DMS79 (cell line): ENCODE measurements around the gene CDK5RAP1.
"Not testable (repeated sequence)": the region's sequence is repeated elsewhere in the genome, so short reads cannot be mapped to it uniquely, and the experiment has no call there.

ENCODE experiments used
- DNase-seq: peaks from one replicate; lab custom pipeline; 2025; lab: John Stamatoyannopoulos, UW

Gene CDK5RAP1

DNA sequence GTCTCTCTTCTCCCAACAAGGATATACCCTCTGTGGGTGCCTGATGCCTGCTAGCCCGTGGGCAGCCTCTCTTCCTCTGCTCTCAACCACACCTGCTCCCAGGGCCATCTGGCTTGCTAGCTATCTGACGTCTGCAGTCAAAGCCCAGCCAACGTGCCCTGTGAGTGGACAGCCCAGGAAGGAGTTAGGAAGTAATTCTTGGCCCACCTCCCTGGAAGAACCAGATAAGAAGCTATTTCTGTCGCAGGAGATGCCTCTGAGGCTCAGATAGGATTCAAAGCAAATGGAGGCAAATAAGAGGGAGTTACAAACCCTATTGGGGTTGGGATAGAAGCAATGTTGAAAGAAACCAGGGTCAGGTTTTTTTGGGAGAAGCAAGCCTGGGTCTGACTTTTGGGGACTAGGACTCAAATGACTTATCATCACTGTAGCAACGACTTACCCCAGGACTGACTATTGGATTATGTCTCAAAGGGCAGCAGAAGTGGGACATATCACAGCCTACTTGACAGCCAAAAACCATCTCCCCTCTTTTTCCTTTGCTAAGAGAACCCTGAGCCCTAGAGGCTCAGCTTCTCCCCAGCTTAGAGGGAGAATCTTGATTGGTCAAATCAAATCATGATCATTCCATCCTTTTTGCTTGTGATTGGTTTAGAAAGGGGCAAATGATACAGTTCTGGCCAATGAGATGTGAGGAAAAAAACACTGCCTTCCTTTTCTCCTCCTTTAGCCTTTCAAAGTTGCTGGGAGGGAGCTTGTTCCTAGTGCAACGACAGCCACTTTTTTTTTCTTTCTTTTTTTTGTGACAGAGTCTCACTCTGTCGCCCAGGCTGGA lies 18.0 kb upstream of the CDK5RAP1 start:
- no peak for DNase-seq

DNA sequence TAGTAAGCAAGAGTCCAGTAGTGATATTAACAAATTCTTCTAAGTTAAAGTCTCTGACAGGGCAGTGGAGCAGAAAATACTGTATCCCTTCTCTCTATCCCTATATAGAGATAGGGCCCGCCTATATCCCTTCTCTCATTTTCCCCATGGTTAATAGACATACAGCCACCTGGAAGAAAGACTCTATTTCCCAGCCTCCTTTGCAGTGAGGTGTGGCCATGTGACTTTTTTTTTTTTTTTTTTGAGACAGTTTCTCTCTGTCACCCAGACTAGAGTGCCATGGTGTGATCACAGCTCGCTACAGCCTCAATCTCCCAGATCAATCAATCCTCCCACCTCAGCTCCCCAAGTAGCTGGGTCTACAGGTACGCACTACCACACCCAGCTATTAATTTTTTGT lies 16.7 kb upstream of the CDK5RAP1 start:
- no peak for DNase-seq

DNA sequence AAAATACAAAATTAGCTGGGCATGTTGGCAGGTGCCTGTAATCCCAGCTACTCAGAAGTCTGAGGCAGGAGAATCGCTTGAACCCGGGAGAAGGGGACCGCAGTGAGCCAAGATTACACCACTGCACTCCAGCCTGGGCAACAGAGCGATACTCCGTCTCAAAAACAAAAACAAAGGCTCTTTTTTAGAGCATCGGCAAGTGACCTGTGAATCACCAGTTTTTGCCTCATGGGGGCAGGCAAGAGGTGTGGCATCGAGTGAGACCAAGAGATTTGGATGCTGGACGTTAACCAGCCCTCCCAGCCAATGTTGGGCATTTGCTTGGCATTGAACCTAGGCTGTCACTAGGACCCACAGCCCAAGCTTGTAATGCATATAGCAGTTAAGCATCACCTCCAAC lies 14.6 kb upstream of the CDK5RAP1 start:
- no peak for DNase-seq

DNA sequence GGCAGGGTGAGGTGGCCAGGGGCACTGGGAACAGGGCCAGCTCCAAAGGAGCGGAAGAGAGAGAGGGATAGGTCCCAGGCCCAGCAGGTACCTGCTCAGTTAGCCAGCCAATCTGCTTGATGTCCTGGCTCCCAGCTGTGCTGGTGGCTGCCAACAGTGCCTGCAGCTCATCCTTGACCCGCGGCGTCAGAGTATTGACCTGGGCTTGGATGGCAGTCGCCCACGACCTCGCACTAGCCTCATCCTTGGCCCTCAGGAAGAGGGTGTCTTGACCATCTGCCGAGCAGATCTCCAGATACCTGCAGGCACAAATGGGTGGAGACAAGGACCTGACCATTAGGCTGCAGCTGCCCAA lies 11.1 kb upstream of the CDK5RAP1 start:
- no peak for DNase-seq

DNA sequence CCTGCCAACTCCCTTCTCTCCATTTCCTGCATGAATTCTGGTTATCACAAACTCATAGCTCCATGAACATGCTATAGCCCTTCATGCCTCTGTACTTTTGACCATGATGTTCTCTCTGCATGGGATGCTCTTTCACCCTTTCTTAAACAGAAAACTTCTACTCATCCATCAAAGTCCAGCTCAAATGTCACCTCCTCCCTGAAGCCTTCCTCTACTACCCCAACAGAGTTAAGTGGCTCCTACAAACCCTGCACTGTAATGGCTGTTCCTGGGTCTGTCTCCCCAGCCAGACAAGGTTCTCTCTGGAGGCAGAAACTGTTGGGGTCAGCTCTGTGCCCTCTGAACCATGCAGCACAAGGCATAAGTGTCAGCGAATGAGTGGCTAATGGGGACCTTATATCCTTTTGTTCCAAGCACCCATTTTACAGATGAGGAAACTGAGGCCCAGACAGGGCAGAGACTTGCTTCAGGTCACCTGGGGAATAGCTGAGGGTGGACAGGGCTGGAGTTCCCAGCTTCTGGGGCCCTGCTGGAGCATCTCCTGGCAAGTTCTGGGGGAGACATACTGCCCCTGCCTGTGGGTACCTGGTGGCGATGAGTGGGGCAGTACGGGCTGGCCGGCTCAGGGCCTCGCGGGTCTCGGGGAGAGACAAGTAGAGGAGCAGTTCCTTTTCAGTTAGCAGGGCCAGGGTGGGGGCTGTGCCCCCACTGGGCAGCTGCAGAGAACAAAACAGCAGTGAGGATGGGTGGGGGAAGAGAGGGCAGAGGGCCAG lies 10.6 kb upstream of the CDK5RAP1 start:
- DNase-seq = no peak

DNA sequence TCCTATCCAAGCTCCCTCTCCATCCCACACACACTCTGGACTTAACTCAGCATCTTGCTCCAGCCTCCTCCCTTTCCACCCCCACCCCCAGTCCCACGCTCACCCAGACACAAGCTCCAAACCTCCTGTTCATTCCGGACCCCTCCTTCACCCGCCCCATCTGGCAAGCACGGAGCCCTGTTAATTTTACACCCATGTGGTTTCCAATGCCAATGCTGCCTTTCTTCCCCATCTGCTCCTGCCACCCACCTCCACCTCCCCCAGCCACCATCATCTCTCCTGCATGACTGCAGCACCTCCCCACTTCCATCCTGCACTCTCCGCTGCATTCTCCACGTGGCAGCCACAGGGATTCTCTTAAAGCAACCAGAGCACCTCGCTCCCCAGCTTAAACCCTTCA lies 9.9 kb upstream of the CDK5RAP1 start:
- DNase-seq = no peak

DNA sequence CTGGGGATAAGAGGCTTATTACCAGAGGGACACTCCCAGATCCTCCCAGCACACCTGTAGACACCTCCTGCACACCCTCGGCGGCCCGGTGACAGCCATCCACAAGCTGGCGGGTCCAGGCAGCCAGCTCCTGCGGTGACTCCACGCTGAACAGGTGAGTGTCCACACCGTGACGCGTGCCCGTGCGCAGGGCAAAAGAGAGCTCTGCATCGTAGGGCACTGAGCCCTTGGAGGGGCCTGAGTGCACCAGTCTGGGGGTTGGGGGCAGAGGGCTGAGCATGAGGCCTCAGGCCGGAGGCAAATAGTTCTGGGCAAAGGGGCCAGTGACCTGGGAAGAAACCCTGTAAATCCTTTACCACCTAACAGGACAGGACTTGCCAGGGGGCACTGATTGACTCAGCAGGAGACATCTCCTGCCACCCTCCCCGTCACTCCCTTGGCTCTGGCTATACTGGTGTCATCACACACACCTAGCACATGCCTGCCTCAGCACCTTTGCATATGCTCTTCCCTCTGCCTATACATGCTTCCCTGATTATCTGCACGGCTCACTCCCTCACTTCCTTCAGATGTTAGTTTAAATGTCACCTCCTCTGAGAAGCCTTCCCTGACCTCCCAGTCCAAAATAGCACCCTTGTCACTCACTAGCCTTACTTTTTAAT lies 8.9 kb upstream of the CDK5RAP1 start:
- DNase-seq = no peak

DNA sequence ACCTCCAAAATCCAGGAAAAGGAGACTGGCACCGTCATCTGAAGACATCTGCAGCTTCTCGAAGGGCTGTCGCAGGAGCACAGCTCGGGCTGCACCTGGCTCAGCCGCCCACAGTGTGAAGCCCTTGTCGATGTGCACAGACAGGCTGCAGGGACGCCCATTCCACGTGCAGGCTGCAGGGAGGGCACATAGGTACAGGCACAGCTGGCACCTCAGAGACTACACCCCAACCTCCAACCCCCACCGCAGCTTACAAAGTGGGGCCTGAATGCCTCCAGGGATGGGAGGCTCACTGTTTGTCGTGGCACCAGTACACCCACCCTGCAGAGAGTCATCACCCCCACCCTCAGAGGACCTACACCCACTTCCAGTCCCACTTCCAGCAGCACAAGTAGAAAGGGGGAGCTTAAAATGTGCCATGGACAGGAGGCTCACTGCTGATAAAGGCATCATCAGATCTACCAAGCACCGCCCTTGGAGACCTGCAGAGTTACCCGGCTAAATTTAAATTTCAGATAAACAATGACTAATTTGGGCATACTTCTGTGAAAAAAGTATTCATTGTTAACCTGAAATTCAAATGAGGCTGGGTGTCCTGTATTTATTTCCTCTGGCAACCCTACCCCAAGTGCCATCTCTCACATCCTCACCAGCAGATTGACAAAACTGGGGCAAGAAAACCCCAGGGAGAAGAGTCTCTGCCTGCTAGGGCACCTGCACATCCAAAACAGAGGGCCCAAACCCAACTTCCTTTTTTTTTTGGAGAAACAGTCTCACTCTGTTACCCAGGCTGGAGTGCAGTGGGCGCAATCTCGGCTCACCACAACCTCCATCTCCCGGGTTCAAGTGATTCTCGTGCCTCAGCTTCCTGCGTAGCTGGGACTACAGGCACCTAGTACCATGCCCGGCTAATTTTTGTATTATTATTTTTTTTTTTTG lies 7.7 kb upstream of the CDK5RAP1 start:
- DNase-seq = no peak

DNA sequence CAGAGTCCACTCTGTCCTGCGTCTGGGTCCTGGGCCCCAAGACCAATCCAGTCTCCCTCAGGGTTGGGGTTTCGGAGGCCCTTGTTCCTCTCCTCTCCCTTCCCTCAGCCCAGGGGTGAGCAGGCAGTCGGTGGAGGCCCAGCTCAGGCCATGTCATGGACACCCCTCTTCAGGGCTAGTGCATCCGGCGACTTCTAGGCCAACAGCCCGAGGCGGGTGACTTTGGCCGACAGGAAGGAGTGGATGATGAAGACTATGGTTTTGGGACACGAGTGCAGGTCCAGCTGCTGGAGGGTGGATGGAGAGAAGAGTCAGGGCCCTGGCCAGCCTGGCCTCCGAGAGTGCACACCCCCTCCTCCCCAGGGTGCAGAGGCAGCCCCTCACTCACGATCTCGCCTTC lies 7.0 kb upstream of the CDK5RAP1 start:
- DNase-seq = no peak

DNA sequence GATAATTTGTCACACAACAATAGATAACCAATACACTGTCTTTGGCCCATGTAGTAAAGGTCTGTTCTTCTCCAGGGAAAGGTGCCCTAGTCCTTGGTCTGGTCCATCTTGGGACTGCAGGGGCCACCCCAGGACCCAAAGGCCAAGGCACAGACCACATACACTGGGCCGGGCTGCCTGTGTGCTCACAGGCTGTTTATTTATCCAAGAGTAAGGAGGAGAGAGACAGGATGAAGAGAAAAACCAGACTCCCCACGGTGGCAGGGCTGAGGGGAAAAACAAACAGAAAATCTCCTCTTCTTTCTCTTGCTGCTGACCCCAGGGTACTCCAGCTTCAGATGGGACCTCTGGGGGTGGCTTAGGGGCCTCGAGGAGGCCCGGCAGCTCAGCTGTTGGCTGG lies 6.5 kb upstream of the CDK5RAP1 start:
- no peak for DNase-seq

DNA sequence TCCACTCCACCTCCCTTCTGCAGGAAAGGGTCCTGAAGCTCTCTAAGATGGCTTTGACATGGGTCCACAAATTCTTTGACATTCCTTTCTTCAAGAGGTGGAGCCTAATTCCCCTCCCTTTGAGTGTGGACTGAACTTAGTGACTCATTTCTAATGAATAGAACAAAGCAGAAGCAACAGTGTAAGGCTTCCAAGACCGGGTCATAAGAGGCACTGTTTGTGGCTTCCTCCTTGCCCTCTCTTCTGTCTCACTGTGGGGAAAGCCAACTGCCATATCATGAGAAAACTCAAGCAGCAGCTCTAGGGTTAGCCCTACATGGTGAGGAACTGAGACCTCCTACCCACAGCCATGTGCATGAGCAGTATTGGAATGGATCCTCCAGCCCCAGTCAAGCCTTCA lies 5.9 kb upstream of the CDK5RAP1 start:
- no peak for DNase-seq

DNA sequence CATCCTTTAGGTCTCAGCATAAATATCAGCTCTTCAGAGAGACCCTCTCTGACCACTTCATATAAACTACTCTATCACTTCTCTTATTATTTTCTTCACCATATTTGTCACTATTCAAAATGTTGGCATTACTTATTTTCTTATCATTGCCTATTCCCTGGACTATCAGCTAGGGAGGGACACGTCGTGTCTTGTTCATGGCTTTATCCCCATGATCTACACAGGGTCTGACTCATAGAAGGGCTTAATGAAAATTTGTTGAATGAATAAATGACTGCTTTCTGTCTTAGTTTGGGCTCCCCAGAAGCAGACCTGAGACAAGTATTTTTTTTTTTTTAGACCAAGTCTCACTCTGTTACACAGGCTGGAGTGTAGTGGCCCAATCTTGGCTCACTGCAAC lies 3.0 kb upstream of the CDK5RAP1 start:
- DNase-seq = no peak

DNA sequence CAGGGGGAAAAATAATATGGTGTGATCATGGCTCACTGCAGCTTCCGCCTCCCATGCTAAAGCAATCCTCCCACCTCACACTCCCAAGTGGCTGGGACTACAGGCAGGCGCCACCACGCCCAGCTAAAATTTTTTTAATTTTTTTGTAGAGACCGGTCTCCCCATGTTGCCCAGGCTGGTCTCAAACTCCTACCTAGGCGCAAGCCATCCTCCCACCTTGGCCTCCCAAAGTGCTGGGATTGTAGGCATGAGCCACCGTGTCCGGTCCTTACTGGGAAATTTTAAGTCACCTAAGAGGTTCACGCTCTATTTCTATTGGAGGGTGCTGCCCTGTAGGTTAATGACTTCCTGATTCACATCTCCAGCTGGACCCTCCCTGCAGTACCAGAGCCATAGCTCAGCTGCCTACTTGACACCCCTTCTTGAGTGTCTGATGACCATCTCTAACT lies 626 bp upstream of the CDK5RAP1 start:
- DNase-seq = no peak

DNA sequence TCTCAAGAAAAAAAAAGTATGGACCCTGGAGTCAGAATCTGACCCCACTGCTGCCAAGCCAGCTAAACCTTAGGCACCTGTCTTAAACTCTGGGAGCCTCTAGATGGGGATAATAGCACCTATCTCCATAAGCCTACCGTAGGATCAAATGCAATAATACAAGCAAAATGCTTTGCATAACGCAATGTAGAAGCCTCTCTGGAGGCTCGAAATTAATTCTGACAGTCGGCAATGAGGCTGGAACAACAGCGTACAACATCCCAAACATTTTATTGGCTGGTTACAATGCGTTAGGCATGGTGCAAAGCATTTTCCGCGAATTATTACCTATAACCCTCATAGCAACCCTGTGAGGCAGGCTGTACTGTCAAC lies 521 bp downstream of the CDK5RAP1 start:
- DNase-seq = no peak

DNA sequence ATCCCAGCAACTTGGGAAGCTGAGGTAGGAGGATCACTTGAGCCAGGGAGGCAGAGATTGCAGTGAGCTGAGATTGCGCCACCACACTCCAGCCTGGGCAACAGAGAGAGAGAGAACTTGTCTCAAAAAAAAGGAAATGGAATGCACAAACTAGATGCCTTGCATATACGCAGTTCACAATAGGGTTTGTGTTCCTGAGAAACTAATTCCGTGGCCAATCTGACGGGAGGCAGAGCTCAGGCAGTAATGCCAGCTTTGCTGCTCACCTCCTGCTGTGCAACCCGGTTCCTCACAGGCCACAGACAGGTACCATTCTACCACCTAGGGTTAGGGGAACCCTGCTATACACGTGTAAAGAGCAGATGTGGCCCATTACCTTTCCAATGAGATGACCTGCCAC lies 1.4 kb downstream of the CDK5RAP1 start:
- DNase-seq = no peak

DNA sequence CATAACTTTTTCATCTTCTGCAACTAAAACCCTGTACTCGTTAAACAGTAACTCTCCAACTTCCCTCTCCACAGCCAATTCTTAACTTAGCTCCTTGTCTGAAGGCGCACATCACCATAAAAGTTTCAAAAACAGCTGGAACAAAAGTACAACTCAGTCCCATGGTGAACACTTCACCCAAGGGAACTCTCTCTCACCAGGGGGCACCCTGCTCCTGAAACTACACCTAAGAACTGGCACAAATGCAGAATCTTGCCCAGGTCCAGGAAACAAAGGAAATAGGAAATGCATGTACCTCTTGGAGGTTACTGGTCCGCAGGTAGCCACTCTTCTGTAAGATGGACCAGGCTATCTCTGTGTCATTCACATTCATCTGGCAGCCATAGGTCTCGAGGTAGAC lies 6.6 kb downstream of the CDK5RAP1 start:
- DNase-seq = no peak

DNA sequence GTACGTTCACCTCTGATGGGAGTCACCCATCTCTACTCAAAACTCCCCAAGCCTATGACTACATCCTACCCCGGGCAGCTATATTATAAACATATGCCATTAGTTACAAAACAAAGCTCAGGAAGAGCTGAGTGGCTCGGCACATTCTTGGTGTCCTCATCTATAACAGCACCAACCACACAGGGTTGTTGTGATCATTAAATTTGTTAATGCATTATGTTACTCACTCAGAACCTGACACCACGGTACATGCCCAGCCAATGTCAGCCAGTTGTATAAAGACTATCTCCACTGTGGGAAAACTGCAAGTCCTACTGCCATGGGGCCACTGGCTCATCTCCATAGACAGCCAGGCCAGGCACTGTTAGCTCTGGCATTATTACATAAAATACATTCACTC lies 7.7 kb downstream of the CDK5RAP1 start:
- DNase-seq = no peak

DNA sequence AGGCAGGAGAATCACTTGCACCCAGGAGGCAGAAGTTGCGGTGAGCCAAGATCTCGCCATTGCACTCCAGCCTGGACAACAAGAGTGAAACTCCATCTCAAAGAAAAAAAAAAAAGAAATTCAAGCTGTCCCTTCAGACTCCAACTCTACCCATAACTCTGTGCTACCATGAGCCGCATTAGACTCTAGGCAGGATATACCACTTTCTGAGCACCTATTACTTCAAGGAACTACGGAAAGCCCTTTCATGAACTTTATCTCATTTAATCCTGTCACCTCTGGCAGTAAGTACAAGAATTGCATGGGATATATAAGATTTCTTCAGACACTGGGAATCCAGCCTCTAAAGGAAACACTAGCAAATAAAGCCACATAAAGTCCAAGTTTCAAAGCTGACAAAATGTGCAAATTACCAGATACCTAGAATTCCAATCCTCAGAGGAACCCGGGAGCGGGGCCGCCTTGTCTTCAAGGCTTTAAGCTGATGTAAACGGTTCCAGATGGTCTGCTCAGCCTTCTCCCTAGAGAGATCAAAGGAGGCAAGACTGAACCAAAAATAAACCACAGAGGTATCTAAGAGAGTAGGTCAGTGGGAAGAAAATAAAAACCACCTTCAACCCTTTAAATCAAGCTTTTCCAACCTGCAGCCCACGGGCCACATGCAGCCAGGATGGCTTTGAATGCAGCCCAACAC lies 9.4 kb downstream of the CDK5RAP1 start:
- DNase-seq = no peak

DNA sequence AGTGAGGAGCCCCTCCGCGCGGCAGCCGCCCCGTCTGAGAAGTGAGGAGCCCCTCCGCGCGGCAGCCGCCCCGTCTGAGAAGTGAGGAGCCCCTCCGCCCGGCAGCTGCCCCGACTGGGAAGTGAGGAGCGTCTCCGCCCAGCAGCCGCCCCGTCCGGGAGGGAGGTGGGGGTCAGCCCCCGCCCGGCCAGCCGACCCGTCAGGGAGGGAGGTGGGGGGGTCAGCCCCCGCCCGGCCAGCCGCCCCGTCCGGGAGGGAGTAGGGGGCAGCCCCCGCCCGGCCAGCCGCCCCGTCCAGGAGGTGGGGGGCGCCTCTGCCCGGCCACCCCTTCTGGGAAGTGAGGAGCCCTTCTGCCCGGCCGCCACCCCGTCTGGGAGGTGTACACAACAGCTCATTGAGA lies 12.0 kb downstream of the CDK5RAP1 start:
- not testable (repeated sequence) for DNase-seq

DNA sequence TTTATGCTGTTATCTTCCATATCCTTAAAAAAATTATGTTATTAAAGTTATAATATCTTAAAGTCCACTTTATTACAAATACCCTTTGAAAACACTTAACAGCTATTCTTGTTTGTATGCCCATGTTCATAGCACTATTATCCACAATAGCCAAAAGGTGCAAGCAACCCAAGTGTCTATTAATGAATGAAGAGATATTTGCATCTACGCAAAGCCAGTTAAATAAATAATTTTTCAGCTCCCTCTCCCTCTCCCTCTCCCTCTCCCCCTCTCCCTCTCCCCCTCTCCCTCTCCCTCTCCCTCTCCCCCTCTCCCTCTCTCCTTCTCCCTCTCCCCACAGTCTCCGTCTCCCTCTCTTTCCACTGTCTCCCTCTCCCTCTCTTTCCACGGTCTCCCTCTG lies 13.1 kb downstream of the CDK5RAP1 start:
- no peak for DNase-seq

DNA sequence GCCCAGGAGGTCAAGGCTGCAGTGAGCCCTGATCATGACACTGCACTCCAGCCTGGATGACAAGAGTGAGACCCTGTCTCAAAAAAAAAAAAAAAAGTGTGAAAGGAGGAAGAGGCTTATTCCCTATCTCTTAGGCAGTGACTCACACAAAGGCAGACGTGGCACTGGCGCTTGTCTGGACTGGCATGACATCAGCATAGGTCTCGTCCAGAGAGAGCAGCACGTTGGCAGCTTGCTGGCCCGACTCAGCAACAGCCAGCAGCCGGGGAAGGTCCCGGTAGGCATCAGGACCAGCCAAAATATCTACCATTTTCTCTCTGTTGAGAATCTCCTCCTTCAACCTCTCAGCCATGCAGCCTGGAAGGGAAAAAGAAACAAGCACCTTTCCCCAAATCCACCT lies 14.1 kb downstream of the CDK5RAP1 start:
- no peak for DNase-seq
